ENCODE data around the gene ABCA2. TPM values are rescaled to one million over a fixed set of nuclear protein-coding genes. Genes with fewer than 3 reads are reported as not detected.

ABCA2 gene
- total and polyA plus RNA-seq, 11 donors: 13.1 to 44.3 (median 30.6) TPM

DNA sequence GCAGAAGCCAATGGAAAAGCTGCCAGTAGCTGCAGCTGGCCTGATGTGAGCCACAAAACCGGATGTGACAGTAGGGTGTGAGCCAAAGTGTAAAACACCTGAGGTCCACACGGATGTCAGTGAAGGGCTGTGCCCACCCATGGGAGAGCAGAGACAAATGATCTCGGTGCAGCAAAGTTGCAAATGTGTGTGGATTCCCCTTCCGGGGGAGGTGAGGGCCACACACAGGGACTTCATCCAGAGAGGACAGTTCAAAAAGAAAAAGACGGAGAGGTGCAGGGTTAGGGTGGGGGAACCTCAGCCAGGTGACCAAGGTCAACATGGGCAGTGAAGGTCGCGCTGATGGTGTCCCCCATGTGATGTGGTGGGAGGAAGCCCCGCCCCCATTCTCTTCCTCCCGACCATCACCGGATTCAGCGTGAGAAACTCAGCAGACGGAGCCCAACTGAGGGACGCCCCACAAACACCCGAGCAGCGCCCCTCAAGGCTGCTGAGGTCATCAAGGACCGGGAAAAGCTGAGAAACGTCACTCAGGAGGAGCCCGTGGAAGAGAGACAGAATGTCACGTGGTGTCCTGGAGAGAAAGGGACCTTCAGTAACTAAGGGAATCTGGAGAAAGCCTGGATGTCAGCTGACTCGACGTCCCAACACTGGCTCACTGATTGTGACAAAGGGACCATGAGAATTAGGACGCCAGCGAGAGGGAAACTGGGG, 62.1 kb downstream of the ABCA2 start:
- peak in 2 of 4 donors; percentile 8 to 19 for ATAC-seq
- 27 to 32% (median 30%) methylated on average over 23 of the region's 23 CpGs for WGBS, 4 donors
- H3K4me3 ChIP-seq: peak overlapping the region in 3 of 12 donors; percentile 20 to 26 (median 26)

DNA sequence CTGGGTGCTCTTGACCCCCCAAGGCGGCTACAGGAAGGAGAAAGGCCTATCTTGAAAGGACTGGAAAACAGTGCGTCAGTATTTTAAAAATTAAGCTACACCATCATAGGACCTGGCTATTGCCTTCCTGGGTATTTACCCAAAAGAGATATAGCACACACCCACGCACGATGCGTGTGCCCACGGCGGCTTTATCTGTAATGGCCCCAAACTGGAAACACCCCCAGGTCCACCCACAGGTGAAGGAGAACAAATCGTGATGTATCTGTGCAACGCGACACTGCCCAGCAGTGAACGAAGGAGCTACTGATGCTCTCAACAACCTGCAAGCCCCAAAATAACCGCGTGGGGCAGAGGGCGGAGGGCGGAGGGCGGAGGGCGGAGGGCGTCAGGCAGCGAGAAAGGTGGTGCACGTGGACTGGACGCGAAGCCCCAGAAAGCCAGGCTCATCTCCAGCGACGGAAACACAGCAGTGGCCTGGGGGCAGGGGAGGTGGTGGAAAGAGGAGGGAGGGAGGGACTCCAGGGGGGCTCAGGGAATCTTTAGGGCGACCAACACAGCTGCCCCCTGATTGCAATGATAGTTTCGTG, 63.1 kb downstream of the ABCA2 start:
- 89 to 93% (median 91%) methylated on average over 26 of the region's 26 CpGs for WGBS, 4 donors
- Histone ChIP-seq H3K27me3 (no peaks in the 10 kb centered on the region), H3K36me3 (no peaks in the 10 kb centered on the region), H3K27ac (no peak overlapping the region), H3K4me1 (peaks cover 4 to 49% (median 28%) of the 10 kb centered on the region in 12 donors), H3K9me3 (no peaks in the 10 kb centered on the region), H3K4me3 (no peak overlapping the region)
- TF ChIP-seq POLR2A (IDR thresholded peaks at IDR 0.05): no peak
- TF ChIP-seq, protein P1, sequence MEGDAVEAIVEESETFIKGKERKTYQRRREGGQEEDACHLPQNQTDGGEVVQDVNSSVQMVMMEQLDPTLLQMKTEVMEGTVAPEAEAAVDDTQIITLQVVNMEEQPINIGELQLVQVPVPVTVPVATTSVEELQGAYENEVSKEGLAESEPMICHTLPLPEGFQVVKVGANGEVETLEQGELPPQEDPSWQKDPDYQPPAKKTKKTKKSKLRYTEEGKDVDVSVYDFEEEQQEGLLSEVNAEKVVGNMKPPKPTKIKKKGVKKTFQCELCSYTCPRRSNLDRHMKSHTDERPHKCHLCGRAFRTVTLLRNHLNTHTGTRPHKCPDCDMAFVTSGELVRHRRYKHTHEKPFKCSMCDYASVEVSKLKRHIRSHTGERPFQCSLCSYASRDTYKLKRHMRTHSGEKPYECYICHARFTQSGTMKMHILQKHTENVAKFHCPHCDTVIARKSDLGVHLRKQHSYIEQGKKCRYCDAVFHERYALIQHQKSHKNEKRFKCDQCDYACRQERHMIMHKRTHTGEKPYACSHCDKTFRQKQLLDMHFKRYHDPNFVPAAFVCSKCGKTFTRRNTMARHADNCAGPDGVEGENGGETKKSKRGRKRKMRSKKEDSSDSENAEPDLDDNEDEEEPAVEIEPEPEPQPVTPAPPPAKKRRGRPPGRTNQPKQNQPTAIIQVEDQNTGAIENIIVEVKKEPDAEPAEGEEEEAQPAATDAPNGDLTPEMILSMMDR (IDR thresholded peaks at IDR 0.05): no peak
- ATAC-seq: no peak
- intact Hi-C loops (cut with DNase I): no loop called here
- no peak for DNase-seq

More for the DNA sequence above, 62.1 kb downstream of the ABCA2 start:
- intact Hi-C loops (cut with DNase I): no loop called here
- H3K9me3 ChIP-seq: no peaks in the 10 kb centered on the region
- TF ChIP-seq, protein P1 (IDR thresholded peaks at IDR 0.05): no peak
- TF ChIP-seq POLR2A (IDR thresholded peaks at IDR 0.05): no peak
- DNase-seq: peak in 1 of 5 donors; percentile 24
- no peaks in the 10 kb centered on the region for H3K36me3 ChIP-seq
- no peak overlapping the region for H3K27ac ChIP-seq
- H3K27me3 ChIP-seq: no peaks in the 10 kb centered on the region
- peaks cover 4 to 47% (median 27%) of the 10 kb centered on the region in 12 donors for H3K4me1 ChIP-seq

DNA sequence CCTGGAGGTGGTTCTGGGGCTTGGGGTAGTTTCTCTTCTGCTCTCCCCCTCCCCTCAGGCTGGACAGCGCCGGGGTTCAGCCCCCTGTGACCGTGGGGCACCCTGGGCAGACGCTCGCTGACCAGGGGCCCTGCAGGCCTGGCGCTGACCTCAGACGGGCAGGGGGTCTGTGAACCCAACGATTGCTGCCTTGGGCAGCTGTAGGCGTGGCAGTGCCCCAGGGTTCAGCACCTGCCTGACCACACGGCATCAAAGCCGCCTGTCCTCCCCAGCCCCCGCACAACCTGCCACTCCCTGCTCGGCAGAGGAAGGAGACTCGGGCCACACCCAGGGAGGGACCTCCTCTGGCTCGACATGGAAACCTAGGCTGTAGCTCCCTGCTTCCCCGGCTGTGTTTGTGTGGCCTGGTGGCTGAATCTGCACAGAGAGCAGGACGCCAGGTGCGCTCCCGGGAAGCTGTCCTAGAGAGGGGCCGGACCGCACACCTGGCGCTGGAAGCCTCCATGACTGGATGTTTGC, 63.8 kb downstream of the ABCA2 start:
- Histone ChIP-seq H3K9me3 (no peaks in the 10 kb centered on the region), H3K27me3 (no peaks in the 10 kb centered on the region), H3K4me1 (peaks cover 4 to 48% (median 28%) of the 10 kb centered on the region in 12 donors), H3K27ac (no peak overlapping the region), H3K36me3 (no peaks in the 10 kb centered on the region), H3K4me3 (no peak overlapping the region)
- peak in 2 of 4 donors; percentile 8 to 21 for ATAC-seq
- intact Hi-C loops (cut with DNase I): no loop called here
- WGBS, 4 donors: 71 to 83% (median 74%) methylated on average over 11 to 22 of the region's 22 CpGs
- TF ChIP-seq POLR2A (IDR thresholded peaks at IDR 0.05): no peak
- TF ChIP-seq, protein P1 (IDR thresholded peaks at IDR 0.05): no peak
- no peak for DNase-seq

- DNase-seq (no peak), ATAC-seq (no peak)
- Histone ChIP-seq H3K27me3 (no peaks in the 10 kb centered on the region), H3K36me3 (no peaks in the 10 kb centered on the region), H3K27ac (no peak overlapping the region), H3K4me1 (peaks cover 4 to 46% (median 28%) of the 10 kb centered on the region in 12 donors), H3K9me3 (no peaks in the 10 kb centered on the region), H3K4me3 (no peak overlapping the region)
- intact Hi-C loops (cut with DNase I): no loop called here
- TF ChIP-seq, protein P1 (IDR thresholded peaks at IDR 0.05): no peak
- no peak for TF ChIP-seq POLR2A (IDR thresholded peaks at IDR 0.05)
- WGBS, 4 donors: 82 to 95% (median 90%) methylated on average over 4 to 12 of the region's 12 CpGs
These were observed 64.3 kb downstream of the ABCA2 start for GRCh38 chr9:136963751-136964150.
